ENCODE results near the gene NANOS2.

DNA sequence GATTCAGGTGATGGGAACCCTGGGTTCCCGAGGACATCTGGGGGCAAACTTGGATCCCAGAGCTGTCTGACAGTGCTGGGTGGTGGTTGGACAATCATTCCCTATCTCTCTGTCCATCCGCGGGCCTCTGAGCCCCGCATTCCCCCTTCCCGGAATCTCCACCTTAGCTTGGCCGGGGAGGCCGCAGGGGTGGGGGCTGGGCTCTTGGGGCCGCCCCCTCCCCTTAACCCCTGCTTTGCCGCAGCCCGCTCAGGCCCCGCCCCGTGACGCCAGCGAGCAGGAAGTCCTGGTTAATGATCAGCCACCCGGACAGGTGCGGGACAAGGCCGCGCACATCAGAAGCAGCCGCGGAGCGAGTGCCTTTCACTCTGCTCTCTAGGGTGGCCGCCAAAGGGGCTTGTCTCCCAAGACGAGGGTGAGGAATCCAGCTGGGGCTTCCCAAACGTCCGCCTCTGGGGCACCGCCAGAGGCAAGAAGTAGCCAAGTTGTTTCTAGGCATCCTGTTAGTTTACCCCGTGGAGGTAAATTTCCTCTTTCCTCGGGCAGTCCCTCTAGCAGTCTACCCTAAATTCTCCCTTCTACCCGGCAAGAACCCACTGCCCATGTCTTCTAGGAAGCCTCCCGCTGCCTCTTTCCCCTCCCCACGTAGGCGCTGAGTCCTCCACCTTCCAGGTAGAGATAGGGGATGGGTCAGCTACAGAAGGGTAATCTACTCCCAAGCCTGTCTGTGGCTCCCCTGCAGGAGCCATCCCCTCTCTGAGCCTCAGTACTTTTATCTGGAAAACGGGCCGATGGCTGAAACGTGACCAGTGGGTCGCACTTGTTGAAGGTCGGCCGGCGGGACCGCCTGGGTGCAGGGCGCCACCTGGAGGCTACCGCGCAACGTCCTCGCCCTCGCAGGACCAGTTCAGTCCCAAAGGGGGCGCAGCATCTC lies 31.7 kb downstream of the NANOS2 start:
- TF ChIP-seq EZH2 (IDR thresholded peaks at IDR 0.05; ENCODE audit: borderline replicate concordance, low read depth, low read length, poor library complexity, severe bottlenecking), result no peak
- TF ChIP-seq, protein P1, sequence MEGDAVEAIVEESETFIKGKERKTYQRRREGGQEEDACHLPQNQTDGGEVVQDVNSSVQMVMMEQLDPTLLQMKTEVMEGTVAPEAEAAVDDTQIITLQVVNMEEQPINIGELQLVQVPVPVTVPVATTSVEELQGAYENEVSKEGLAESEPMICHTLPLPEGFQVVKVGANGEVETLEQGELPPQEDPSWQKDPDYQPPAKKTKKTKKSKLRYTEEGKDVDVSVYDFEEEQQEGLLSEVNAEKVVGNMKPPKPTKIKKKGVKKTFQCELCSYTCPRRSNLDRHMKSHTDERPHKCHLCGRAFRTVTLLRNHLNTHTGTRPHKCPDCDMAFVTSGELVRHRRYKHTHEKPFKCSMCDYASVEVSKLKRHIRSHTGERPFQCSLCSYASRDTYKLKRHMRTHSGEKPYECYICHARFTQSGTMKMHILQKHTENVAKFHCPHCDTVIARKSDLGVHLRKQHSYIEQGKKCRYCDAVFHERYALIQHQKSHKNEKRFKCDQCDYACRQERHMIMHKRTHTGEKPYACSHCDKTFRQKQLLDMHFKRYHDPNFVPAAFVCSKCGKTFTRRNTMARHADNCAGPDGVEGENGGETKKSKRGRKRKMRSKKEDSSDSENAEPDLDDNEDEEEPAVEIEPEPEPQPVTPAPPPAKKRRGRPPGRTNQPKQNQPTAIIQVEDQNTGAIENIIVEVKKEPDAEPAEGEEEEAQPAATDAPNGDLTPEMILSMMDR (conservative IDR thresholded peaks at IDR 0.05; ENCODE audit: low read depth, low read length), result peak; percentile 100

Data from A673 (cell line).